Measurements from ENCODE around the gene CD163.

DNA sequence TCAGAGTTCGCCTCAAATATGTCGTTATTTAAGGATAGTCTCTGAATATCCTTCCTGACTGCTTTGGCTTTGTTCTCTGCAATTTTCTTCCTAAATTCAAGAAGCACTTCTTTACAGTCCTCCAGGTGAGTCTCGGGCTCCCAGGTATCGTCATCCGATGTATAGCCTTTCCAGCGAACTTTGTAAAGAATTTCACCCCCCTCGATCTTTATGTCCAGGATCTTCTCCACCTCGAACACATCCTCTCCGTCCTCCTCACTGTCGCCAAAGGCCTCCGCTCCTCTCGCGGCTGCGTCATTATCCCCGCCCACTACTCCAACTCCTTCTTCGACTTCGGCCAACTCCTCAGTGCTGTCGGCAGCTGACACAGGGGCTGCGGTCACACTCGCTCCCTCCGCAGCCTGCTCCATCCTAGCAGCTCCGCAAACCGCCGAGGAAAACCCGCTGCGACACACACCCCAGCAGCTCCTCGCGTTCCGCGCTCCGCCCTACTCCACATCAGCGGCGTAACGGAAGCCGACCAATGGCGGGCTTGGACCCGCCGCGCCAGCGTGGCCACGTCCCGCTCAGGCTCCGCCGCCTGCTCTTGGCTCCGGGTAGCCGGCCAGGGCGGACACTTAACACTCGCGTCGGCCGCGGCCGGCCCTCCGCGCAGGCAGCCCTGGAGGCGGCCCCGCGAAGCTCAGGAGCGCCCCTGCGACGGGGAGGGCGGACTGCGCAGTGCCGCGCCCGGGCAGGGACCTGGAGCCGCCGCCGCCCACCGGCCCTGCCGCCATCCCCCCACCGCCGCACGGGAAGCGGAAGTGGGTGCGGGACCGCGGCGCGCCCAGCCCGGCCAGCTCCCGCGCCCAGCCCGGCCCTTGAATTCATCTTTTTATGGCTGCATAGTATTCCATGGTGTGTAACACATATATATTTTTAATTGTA is 63.7 kb downstream of the CD163 start:
- TF ChIP-seq POLR2A (IDR thresholded peaks at IDR 0.05), result no peak
- TF ChIP-seq, protein P1, sequence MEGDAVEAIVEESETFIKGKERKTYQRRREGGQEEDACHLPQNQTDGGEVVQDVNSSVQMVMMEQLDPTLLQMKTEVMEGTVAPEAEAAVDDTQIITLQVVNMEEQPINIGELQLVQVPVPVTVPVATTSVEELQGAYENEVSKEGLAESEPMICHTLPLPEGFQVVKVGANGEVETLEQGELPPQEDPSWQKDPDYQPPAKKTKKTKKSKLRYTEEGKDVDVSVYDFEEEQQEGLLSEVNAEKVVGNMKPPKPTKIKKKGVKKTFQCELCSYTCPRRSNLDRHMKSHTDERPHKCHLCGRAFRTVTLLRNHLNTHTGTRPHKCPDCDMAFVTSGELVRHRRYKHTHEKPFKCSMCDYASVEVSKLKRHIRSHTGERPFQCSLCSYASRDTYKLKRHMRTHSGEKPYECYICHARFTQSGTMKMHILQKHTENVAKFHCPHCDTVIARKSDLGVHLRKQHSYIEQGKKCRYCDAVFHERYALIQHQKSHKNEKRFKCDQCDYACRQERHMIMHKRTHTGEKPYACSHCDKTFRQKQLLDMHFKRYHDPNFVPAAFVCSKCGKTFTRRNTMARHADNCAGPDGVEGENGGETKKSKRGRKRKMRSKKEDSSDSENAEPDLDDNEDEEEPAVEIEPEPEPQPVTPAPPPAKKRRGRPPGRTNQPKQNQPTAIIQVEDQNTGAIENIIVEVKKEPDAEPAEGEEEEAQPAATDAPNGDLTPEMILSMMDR (IDR thresholded peaks at IDR 0.05), result peak in 1 of 6 experiments; percentile 9

All from Peyer's patch (tissue), 4 donors.